ENCODE results near the gene UNC80.

UNC80 gene

DNA sequence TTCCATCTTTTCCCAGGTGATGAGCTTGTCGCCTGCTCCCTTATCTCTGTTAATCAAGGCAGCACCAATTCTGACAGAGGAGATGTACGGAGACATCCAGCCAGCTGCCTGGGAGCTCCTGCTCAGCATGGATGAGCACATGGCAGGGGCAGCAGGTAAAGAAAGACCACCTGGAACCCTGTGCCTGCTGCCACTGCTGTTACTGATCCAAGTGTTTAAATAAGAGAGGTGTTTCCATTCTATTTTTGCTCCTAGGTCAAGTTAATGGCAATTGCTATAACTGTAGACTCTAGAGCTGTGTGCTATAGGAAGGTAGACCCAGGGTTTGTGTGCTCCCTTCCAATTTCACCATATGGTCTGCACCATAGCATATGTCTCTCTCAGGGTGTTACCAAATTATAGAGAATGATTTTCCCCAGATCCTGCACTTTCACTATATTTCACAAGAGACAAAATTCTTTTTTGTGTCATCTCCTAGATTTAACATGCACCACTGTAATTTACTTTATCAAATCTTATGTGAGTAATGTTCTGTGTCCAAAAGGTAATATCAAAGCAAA lies 142.2 kb downstream of the UNC80 start:
- DNase-seq (ENCODE audit: low read depth, low spot score): no peak

DNA sequence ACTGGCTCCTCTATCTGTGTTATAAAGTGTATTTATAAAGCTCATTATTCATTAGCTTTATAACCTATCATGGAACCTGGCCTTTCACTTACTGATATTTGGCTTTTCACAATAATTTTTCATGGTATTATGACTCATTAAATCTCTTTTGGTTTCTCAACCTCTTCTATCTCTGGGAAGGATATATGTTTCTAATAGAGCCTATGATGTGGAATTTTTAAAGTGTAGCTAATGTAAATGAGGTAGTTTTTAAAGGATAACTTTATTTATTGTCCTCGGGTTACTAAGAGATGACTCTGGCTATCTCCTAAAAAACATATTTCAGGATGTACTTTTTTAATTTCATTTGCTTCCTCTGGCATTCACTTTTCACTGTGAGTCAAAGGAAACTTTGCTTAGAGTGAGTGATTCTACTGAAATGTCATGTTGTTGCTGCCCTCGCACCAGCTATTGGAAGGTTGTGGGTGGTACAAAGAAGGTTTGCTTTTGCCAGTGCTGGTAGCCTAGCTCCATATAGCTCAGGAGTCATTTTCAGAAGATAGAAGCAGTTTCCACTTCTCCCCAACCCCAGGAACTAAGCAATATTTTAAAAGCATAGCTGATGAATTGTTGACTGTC lies 145.6 kb downstream of the UNC80 start:
- DNase-seq (ENCODE audit: low read depth, low spot score): no peak

DNA sequence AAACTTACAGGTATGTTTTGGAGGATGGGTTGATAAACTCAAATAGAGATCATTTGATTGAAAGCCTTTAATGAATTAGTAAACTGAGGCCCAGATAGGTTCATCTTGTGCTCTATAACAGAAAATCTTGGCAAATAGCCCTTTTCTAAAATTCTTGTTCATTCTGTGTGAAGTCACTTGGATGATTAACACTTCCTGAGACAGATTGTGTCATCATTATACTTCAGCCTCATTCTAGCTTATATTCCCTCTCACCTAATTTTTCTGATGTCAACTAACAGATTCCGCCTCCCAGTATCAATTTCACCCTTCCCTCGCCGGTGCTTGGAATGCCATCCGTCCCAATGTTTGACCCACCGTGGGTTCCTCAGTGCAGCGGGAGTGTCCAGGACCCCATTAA lies 146.6 kb downstream of the UNC80 start:
- no peak for DNase-seq (ENCODE audit: low read depth, low spot score)

DNA sequence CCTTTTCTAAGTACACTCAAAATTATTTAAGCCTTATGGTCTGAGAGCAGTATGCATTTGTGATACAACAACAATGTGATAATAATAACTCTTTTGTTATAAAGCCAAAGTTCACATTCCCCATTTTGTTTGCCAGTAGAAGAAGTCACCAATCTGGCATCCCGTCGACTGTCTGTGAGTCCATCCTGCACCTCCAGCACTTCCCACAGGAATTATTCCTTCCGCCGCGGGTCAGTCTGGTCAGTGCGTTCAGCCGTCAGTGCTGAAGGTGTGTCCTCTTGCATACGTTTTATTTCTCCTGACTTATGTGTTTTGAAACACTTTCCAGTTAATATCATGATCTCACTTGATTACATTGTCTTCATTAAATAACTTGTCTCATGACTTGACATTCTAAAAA lies 150.5 kb downstream of the UNC80 start:
- DNase-seq (ENCODE audit: low read depth, low spot score): no peak

DNA sequence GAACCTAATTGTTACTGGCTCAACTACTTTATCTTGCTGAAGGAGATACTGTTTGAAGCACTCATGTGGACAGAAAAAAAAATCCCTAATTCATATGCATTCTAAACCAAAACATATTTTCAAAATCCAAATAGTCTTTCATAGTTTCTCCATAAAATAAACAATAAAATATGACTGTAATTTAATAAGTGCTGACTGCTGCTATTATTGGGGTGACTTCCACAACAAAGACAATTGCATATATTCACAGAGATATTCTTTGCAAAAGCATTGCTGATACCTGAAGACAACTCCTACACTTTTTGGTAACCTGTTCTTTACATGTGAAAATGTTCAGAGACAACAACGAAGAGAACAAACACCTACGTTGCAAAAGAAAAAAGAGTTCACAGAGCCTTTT lies 157.7 kb downstream of the UNC80 start:
- DNase-seq (ENCODE audit: low read depth, low spot score): no peak

DNA sequence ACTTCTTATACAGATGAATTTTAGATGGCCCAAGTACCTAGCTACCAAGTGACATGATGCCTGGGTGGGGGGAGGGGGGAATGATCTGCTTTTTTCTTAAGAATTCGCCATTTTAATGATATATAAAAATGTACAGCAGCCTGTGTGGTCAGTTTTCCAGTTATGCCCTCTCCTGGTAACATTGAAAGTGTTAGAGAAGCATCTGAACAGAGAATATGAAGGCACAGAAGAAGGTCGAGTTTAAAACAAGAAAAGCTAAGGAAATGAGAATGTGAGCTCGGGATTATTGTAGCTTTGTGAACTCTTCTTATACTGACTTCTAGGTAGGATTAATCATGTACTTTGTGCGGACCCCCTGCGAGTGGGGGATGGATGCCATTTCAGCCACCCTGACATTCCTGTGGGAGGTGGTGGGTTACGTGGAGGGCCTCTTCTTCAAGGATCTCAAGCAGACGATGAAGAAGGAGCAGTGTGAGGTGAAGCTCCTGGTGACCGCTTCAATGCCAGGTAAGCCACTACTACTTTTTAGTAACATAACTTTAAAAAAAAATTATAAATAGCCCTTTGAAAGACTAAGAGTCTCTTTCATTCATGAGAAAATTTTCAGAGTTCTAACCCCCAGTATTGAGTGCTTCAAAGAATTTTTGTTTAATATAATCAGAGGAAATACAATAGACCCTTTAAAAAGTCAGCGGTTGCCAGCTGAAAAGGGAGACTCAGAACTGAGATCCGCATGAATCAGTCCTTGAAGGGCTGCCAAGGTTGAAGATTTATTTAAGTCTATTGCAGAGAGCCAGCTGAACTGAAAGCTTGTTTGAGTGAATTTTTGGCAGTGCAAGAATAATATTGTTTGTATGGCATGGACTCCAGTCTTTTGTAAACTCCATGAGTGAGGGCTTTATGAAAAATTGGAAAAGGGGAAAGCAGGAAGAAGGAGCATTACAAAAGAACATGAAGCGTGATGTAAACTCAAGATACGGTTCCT lies 162.2 kb downstream of the UNC80 start:
- peak; percentile 41 for DNase-seq (ENCODE audit: low read depth, low spot score)

DNA sequence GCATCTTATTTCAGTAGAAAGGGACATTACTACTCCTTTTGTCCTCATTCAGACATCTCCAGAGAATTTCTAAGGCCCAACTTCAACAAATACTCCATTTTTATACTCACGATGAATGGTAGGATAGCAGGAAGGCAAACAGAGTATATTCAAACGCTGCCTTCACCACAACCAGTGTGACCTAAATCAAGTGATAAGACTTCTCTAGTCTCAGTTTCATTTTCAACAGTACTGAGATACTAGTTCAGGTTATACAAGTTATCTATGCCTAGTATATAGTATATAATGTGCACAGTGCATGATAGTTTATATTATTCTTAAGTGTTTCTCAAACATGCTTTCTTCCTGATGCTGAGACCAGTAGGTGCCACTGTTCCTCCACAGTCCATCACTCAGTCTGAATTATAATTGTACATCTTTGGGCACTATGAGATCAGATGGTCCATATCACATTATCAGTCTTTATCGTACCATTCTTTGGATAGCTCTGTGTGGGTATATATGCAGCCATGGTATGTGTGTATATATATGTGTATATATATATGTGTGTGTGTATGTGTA lies 164.6 kb downstream of the UNC80 start:
- no peak for DNase-seq (ENCODE audit: low read depth, low spot score)

DNA sequence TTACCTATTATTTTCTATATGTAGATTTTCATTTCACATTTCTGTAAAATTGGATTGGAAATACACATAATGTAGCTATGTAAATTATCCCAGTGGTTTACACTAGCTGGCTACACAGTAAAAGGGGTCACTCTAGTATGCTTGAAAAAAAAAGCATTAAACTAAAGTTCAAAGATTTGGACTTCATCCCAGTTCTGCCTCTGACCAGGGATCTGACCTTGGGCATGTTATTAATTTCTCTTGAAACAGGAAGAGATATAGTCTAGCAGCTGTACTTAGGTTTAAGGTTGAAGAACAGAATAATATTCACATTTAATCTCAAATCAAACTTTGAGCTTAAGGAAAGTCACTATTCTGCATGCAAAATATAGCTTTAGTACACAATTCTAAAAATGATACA lies 166.3 kb downstream of the UNC80 start:
- DNase-seq (ENCODE audit: low read depth, low spot score): no peak

DNA sequence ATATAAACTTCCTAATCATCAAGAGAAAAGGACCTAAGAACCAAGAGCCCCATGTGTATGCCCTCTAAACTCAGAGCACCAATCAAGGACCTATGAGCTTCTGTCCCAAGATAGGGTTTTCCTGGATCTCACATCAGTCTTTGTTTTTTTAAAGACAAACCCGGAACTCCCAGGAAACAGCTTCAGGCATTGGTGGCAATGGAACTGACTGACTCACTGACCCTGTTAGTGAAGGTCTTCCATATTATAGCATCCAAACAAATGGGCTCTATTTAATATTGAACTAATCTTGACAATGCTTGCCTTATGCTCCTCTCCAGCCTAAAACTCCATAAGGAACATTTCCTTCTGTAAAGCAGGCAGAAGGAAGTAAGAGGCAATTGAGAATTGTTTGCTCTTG lies 167.3 kb downstream of the UNC80 start:
- DNase-seq (ENCODE audit: low read depth, low spot score): no peak

DNA sequence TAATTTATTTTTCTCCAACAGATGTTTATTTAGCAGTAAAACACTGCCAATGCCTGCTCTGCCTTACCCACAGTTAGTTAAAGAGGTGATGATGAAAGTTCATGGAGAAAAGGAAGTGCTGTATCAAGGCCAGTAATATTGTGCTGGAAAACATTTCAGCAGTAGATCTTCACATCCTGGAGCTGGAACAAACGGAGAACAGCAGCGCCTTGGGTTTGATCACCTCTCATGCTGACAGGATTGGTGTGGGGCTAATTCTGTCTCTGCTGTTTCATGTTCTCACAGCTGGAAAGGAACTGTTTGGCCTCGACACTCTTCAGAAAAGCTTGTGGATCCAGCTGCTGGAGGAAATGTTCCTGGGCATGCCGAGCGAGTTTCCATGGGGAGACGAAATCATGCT lies 169.3 kb downstream of the UNC80 start:
- no peak for DNase-seq (ENCODE audit: low read depth, low spot score)

DNA sequence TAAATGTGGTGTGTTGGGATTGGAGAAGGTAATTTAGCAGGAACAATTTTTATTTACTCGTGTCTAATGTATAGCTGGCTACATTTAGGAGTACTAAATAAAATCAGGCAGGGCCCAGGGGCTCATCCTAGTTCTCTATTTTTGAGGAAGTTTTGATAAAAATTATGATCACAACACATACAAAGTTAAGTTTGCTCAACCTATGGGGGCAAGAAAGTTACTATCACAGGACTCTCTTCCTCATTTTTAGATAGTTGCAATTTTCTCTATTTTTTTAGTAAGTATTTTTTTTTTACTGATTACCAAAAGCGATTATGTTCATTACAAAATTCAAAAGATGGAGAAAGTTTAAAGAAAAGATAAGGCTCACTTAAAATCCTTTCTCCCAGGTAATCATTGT lies 170.8 kb downstream of the UNC80 start:
- no peak for DNase-seq (ENCODE audit: low read depth, low spot score)

DNA sequence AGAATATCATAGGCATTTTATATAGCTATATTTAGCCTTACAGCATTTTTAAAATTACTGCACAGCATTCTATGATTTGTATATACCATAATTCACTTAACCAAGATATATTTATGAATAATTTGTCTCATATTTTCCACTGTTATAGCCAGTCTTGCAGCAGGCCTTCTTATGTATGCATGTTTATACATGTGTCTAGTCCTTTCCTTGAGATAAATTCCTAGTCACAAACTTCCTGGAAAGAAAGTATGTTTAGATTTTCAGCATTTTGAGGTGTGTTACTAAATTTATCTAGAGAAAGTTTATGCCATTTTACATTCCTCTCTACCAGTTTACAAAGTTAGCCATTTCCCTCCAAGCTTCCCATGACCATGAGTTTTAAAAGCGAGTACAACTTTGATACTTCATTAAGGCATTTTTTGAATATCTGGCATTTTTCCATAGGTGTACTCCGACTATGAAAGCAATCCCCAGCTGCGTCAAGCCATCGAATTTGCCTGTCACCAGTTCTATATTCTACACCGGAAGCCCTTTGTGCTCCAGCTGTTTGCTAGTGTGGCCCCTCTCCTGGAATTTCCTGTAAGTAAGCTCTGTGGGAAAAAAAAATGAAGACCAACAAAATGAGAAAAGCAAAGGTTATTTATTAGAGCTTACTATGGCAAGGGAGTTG lies 171.4 kb downstream of the UNC80 start:
- DNase-seq (ENCODE audit: low read depth, low spot score): no peak

DNA sequence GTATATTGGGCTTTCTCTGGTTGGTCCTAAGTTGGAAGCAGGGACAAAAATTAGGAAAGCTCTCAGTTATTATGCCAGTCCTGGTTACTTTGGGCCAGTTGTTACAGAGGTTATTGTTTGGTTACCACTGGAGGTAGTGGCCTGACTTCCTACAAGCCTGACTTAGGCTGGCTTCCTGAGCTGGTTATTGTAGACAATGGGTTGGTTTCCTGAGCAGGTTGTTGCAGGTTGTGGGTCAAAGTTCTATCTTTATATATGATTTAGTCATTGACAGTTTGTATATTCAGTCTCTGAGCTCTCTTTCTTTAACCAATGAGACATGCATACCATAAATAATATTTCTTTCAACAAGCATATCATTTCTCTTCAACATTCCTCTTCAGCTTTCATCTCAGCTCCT lies 172.1 kb downstream of the UNC80 start:
- no peak for DNase-seq (ENCODE audit: low read depth, low spot score)

DNA sequence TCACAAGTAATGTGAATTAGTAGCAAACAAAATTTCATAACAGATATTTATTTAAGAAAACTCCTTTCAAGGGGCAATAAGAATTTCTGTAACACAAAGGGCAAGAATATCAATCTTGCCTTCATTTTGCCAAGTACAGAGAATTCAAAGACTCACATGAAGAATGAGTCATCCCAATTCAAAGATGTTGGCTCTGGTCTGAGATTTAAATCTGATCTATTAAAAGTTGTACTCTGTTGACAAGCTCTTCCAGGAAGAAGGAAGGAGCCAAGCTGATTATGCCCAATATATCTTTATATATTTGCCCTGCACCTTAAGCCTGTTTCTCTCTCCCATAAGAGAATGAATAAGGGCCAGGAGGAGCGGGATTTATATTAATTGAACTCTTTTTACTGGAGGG lies 174.9 kb downstream of the UNC80 start:
- no peak for DNase-seq (ENCODE audit: low read depth, low spot score)

DNA sequence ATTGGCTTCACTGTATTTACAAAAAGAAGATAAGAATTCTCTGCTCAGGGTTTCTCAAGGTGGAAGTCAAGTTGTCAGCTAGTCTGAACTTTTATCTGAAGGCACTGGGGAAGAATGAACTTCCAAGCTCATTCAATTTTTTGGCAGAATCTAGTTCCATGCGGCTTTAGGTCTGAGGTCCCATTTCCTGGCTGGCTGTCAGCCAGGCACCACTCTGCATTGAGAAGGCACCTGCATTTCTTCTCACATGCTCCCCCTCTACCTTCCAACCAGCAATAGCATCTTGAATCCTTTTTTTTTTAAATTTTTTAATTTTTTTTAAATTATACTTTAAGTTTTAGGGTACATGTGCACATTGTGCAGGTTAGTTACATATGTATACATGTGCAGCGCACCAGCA lies 184.6 kb downstream of the UNC80 start:
- no peak for DNase-seq (ENCODE audit: low read depth, low spot score)

DNA sequence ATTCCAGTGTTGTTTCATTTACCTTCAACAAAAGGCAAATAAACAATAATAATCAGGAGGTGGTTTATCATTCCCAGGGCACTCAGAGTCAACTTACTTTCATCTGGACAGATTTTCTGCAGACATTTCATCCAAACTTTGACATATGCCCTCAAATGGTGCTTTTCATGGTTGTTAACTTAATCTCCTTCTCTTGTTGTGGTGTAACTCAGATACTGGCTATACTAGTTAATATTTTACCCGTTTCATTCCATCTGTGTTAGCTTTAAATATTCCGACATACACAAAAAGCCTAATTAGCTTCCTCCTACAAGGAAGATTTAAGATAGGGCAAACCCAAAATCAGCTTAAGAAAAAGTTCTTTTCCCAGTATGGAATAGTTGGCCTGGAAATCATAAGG lies 186.4 kb downstream of the UNC80 start:
- DNase-seq (ENCODE audit: low read depth, low spot score): no peak

DNA sequence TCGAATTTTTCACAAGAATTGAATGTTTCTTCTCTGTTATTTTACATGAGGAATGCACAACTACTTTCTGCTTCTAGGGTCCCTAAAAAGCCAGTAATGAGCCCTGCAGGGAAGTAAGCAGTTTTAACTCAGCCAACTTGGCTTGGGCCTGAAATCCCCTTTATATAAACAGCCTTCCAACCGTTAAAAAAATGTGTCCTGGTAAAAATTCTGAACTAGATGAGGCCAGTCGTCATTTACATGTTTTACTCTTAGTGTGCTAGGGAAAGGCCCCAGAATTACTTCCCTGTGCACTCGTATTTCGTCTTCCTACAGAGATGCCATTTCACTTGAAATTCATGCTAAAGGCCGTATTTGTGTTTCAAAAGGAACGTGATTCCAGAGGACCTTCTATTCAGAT lies 188.4 kb downstream of the UNC80 start:
- no peak for DNase-seq (ENCODE audit: low read depth, low spot score)

DNA sequence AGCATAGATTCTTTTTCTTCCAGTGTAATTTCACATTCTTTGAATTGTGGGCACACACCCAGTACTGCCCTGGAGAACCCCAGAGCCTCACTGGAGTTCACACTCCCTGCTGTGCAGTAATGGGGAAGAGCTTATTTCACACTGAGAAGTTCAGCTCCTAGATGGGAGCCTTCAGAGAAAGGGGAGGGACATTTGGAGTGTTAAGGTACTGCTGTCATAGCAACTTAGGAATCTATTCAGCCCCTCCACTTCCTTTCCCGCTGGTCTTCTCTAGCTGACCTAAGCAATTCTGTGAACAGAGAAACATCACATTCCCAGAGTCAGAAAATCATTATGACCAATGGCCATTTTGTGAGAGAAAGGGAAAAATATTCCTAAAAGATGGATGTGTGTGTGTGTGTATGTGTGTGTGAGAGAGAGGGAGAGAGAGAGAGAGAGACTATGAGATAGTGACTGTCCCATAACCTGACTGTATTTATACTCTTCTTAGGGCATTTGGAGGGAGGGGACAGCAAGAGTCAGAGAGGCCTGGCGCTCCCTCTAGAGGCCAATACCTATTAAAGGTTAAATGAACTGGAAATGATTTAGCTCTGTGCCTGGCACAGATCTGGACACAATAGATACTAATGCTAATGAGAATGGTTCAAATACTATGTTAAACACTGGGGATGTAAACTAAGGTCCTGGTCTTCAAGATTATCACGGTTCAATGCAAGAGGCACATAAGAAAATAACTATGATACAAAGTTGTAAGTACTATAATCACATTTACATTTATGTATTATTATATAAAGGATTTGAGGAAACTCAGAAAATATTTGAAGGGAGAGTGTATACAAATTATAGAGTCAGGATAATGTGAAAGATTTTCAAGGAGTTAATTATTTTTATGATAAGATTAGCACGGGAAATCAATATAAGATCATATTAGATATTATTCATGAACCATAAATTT lies 189.3 kb downstream of the UNC80 start:
- peak; percentile 77 for DNase-seq (ENCODE audit: low read depth, low spot score)

DNA sequence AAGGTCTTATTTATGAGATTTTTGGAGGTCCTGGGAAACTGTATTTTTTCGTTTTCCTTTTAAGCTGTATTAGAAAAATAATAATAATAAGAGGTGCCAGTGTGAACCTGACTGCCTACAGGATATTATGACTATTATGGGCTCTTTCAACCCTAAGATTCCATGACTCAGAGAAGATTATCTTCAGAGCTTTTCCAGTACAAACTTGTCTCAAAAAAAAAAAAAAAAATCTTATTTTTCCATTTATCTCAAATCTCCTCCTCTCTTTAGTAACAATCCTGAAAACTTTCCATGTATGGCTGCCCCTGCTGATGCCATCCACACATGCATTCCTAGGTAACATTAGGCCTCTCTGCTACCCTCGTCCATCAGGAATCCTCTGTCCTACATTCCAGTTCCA lies 194.1 kb downstream of the UNC80 start:
- DNase-seq (ENCODE audit: low read depth, low spot score): no peak

DNA sequence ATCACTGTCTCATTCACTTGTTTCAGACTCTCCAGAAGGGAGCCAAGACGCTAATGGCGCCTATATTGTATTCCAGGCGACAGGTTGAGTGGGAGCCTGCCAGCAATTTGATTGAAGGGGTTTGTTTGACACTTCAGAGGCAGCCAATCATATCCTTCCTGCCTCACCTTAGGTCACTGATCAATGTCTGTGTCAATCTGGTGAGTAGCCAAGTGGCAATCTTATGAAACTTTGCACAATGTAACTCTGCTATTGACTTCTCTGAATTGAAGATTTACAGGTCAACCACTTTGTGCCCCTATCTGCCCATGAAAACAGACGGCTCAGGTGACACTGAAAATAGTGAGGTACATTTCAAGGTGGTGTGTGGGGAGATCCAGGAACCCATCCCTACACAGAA lies 198.1 kb downstream of the UNC80 start:
- no peak for DNase-seq (ENCODE audit: low read depth, low spot score)

DNA sequence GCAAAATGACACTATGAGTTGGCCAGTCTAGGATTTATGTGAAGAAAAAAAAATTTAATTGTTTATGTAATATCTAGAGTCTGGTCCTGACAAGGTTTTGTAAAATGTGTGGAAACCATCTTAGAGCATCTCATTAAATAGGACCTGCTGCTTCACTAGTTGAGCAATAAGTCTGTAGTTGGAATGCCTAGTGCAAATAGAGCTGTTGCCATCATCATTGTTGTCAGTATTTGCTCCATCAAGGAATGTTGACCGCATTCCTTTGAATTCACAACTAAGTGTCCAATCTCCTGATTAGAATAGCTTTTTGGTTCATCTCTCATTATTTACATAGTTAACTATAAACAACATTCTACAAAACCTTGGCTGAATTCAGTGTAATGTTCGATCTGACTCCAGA lies 198.6 kb downstream of the UNC80 start:
- DNase-seq (ENCODE audit: low read depth, low spot score): no peak
